BE2C (cell line): Measurements from ENCODE around the gene EXOC6B.
A peak's percentile ranks its signal among the peaks of the same experiment; 100 is the strongest.

Experiments
- DNase-seq: peaks from one replicate; pipeline ENCODE4 v3.0.0-alpha.2; 2020
- H3K27me3 ChIP-seq: fragments of 250-450 bp; sonication (Bioruptor Pico); 2 replicates; pipeline ENCODE4 v1.5.1; 2020; ENCODE audit warnings: mild to moderate bottlenecking
- H3K36me3 ChIP-seq: fragments of 250-450 bp; sonication (Bioruptor Pico); 2 replicates; pipeline ENCODE4 v1.5.1; 2020; ENCODE audit warnings: mild to moderate bottlenecking
- H3K4me1 ChIP-seq: fragments of 250-450 bp; sonication (Bioruptor Pico); 2 replicates; pipeline ENCODE4 v1.5.1; 2020
- H3K4me3 ChIP-seq: 2 replicates; pipeline ENCODE4 v1.5.1; 2011; ENCODE audit warnings: low read depth, low read length
- H3K9me3 ChIP-seq: fragments of 250-450 bp; sonication (Bioruptor Pico); 2 replicates; pipeline ENCODE4 v1.5.1; 2020
- TF ChIP-seq, protein P1 (sequence below): IDR thresholded peaks from 2 replicates; pipeline ENCODE4 v1.5.1; 2012; ENCODE audit warnings: mild to moderate bottlenecking, low read depth, low read length

The EXOC6B gene

DNA sequence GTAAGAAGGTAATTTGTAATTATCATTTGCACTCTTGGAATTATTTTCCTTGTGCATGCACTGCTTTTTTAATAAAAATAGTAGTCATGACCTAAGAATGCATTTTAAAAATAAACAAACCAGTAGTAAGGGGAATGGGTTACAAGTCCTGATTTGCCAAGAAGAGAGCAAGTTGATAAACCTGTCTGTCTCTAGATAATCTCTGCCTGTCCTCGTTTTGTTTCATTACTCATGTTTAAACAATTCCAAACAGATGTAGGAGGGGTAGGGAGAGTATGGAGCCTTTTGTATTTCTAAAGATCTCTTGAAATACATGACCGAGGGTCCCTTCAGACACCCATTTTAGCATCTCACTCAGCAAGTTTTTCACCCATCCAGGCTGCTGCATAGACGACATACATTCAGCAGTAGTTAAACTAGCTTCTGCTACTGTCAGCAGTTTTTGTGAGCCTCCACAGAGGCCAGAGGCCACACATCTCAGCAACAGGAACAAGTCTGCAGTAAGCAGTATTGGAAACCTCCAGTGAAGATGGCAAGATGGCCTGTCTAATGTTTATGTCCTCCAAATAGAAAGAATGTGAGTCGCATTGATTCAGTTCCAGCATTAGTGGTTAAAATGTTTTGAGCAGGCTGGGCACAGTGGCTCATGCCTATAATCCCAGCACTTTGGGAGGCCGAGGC lies 2.3 kb upstream of the EXOC6B start:
- Histone ChIP-seq H3K36me3 (no peaks in the 10 kb centered on the region), H3K4me1 (no peaks in the 10 kb centered on the region), H3K27me3 (no peaks in the 10 kb centered on the region; the same call in 1 of the 2 replicates), H3K4me3 (no peak overlapping the region), H3K9me3 (no peaks in the 10 kb centered on the region)
- DNase-seq = no peak
- TF ChIP-seq, protein P1, sequence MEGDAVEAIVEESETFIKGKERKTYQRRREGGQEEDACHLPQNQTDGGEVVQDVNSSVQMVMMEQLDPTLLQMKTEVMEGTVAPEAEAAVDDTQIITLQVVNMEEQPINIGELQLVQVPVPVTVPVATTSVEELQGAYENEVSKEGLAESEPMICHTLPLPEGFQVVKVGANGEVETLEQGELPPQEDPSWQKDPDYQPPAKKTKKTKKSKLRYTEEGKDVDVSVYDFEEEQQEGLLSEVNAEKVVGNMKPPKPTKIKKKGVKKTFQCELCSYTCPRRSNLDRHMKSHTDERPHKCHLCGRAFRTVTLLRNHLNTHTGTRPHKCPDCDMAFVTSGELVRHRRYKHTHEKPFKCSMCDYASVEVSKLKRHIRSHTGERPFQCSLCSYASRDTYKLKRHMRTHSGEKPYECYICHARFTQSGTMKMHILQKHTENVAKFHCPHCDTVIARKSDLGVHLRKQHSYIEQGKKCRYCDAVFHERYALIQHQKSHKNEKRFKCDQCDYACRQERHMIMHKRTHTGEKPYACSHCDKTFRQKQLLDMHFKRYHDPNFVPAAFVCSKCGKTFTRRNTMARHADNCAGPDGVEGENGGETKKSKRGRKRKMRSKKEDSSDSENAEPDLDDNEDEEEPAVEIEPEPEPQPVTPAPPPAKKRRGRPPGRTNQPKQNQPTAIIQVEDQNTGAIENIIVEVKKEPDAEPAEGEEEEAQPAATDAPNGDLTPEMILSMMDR = no peak

DNA sequence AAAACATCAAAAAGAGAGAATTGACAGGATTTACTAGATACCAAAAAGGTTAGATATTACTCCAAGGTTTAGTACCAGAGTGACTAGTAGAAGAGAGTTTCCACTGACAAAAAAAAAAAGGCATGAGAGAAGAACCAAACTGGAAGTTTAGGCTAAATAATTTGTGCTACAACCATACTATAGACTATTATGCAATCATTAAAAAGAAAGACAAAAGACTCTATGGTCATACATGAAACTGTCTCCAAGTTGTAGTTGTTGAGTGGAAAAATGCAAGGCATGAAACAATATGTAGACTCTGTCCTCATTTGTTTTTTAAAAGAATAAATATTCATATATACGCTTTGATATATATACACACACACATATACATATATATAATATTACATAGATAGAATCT lies 1.7 kb upstream of the EXOC6B start:
- no peaks in the 10 kb centered on the region for H3K4me1 ChIP-seq
- H3K9me3 ChIP-seq = no peaks in the 10 kb centered on the region
- DNase-seq = no peak
- TF ChIP-seq, protein P1 = no peak
- H3K27me3 ChIP-seq = no peaks in the 10 kb centered on the region; the same call in 1 of the 2 replicates
- H3K4me3 ChIP-seq = no peak overlapping the region
- no peaks in the 10 kb centered on the region for H3K36me3 ChIP-seq

DNA sequence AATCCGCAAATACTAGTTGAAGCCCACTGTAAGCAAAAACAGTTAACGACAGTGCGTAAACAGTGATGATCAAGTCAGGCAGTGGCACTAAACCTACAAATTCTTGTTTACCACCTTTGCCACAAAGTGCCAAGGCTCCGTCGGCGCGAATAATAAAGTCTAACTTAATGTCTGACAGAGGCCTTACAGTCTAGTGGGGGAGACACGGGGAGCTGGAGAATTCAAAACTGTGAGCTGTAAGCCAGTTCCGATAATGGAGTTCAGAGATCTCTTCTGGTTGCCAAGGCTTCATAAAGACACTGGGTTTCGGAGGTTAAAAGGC lies 284 bp upstream of the EXOC6B start:
- Histone ChIP-seq H3K9me3 (no peaks in the 10 kb centered on the region), H3K36me3 (no peaks in the 10 kb centered on the region), H3K27me3 (no peaks in the 10 kb centered on the region; the same call in 1 of the 2 replicates), H3K4me1 (no peaks in the 10 kb centered on the region), H3K4me3 (peak overlapping the region; percentile 62)
- TF ChIP-seq, protein P1 = no peak
- DNase-seq = no peak

DNA sequence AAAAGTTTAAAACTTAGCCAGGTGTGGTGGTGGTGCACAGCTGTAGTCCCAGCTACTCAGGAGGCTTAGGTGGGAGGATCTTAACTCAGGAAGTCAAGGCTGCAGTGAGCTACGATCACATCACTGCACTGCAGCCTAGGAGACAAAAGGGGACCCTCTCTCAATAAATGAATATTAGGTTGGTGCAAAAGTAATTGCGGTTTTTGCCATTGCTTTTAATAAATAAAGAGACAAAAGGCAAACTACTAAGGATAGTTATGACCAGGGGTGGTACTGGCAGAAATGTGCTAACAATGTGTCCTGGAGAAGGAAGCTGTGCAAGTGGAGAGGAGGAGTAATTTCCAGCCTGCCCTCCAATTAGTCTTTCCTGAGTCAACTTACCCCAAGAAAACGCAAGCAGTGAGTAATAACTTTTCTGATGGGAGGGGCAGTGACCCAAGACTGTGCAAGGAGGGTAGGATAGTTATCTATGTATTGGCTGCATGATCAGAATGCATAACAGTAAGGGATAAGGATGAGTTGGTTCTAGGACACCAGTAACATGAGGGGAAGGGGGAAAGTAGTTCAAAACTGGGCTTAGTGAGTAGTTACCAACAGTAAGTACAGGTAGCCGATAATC lies 1.5 kb downstream of the EXOC6B start:
- Histone ChIP-seq H3K36me3 (no peaks in the 10 kb centered on the region), H3K9me3 (no peaks in the 10 kb centered on the region), H3K27me3 (no peaks in the 10 kb centered on the region; the same call in 1 of the 2 replicates), H3K4me3 (no peak overlapping the region), H3K4me1 (no peaks in the 10 kb centered on the region)
- TF ChIP-seq, protein P1 = no peak
- DNase-seq = no peak

DNA sequence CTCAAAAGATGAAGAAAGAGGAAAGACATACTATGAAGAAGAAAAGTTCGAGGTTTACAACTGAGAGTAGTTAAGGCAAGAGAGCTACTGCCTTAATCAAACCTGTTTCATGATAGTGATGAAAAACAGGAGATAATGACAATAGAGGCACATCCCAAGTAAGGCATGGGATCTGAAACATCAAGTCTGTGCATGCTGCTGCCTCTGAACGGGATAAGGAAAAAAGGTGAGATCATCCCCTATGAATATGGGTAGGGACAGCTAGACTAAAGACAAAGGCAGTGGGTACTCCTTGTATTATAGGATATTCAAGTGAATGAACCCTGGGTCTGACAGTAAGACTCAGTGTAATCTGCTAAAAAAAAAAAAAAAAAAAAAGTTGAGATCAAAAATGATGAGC lies 3.0 kb downstream of the EXOC6B start:
- Histone ChIP-seq H3K27me3 (no peaks in the 10 kb centered on the region; the same call in 1 of the 2 replicates), H3K9me3 (no peaks in the 10 kb centered on the region), H3K36me3 (no peaks in the 10 kb centered on the region), H3K4me1 (no peaks in the 10 kb centered on the region), H3K4me3 (no peak overlapping the region)
- no peak for DNase-seq
- TF ChIP-seq, protein P1 = no peak

DNA sequence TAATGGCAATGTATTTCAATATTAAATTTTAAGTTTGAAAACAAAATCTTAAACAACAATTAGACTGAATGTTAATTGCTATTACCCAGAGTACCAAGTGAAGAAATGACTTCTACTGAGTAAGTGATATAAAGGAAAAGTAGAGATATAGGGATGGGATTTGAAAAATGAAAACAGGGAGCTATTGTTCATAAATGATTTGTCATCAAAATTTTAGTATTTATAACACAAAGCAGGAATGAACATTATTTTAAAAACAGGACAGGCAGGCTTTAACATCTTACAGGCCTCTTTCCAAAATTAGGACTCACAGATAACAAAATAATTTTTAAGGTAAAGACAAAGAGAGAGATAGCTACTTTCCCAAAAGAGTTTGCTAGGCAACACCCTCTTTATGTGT lies 3.9 kb downstream of the EXOC6B start:
- TF ChIP-seq, protein P1 = no peak
- H3K4me1 ChIP-seq = no peaks in the 10 kb centered on the region
- no peaks in the 10 kb centered on the region for H3K9me3 ChIP-seq
- no peak overlapping the region for H3K4me3 ChIP-seq
- no peaks in the 10 kb centered on the region for H3K36me3 ChIP-seq
- H3K27me3 ChIP-seq = no peaks in the 10 kb centered on the region; the same call in 1 of the 2 replicates
- DNase-seq = no peak
